Measurements from ENCODE around the gene KLKB1.

Gene KLKB1

DNA sequence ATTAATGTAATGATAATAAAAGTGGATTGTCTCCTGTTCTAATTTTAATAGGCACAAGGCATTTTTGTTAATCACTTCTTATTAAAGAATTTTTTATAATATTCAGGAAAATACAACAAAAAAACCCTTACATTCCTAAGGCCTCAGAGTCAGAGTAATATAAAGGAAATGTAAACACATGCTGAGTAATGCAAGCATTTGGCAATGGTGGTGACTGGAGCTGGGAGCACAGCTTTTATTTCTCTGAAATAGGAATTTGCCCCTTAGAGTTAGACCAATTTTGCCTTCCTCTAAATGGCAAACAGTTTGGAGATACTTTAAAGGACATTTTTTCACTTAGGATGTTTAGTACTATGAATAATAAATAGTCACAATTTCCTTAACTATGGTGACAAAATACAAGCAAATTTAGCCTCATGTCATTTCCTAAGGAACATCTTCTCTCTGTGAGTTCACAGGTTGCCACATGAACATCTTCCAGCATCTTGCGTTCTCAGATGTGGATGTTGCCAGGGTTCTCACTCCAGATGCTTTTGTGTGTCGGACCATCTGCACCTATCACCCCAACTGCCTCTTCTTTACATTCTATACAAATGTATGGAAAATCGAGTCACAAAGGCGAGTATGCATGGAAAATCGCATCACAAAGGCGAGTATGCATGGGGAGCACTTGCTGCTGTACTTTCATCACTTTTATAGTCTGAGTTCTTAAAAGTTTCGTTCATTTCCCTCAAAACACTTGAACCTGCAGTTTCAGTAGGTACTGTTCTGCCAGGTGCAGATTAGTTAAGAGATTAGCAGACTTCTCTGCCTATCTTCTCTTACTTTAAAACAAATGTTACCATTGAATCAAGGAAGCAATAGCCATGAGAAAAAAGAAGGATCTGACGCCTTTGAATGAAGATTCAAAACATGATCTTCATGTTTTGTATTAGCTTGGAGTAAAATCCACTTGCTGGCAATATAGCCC, 22.8 kb downstream of the KLKB1 start:
- WGBS (ENCODE audit: insufficient coverage) = 68% methylated on average over 6 of the region's 8 CpGs
- Histone ChIP-seq H3K4me1 (ENCODE audit: control extremely low read depth in 1 of 4, control insufficient read depth in 4 of 4, insufficient read depth in 4 of 4, low read length in 3 of 4) (no peaks in the 10 kb centered on the region), H3K27ac (ENCODE audit: insufficient read depth in 1 of 2, low read depth in 1 of 2, low read length in 2 of 2, poor library complexity in 1 of 2, severe bottlenecking in 2 of 2) (no peak overlapping the region), H3K36me3 (ENCODE audit: control insufficient read depth in 4 of 4, insufficient read depth in 4 of 4, low read length in 3 of 4) (no peaks in the 10 kb centered on the region), H3K4me3 (ENCODE audit: control insufficient read depth in 1 of 7, extremely low read depth in 1 of 7, insufficient read depth in 4 of 7, low read depth in 2 of 7, low read length in 6 of 7) (no peak overlapping the region), H3K27me3 (replicated peaks in 2 of 5; ENCODE audit: control insufficient read depth in 4 of 5, insufficient read depth in 5 of 5, low read length in 4 of 5) (peaks cover 0 to 4% (median 0%) of the 10 kb centered on the region in 5 experiments), H3K9me3 (ENCODE audit: control extremely low read depth in 1 of 5, control insufficient read depth in 4 of 5, insufficient read depth in 2 of 5, low read depth in 1 of 5, low read length in 4 of 5) (no peaks in the 10 kb centered on the region)
- ChIA-PET POLR2A (interaction anchor here (0.6 kb wide), 1 partner anchor 253 kb away, joined by 3 read pairs; no protein-coding TSS in a partner anchor), CTCF (no interaction called here)
- DNase-seq = no peak

- no peak for DNase-seq
- ChIA-PET CTCF (no interaction called here), POLR2A (no interaction called here)
- H3K4me1 ChIP-seq (ENCODE audit: control extremely low read depth in 1 of 4, control insufficient read depth in 4 of 4, insufficient read depth in 4 of 4, low read length in 3 of 4) = no peaks in the 10 kb centered on the region
- H3K27ac ChIP-seq (ENCODE audit: insufficient read depth in 1 of 2, low read depth in 1 of 2, low read length in 2 of 2, poor library complexity in 1 of 2, severe bottlenecking in 2 of 2) = no peak overlapping the region
- peaks cover 0 to 4% (median 0%) of the 10 kb centered on the region in 5 experiments for H3K27me3 ChIP-seq (replicated peaks in 2 of 5; ENCODE audit: control insufficient read depth in 4 of 5, insufficient read depth in 5 of 5, low read length in 4 of 5)
- no peak overlapping the region for H3K4me3 ChIP-seq (ENCODE audit: control insufficient read depth in 1 of 7, extremely low read depth in 1 of 7, insufficient read depth in 4 of 7, low read depth in 2 of 7, low read length in 6 of 7)
- no peaks in the 10 kb centered on the region for H3K36me3 ChIP-seq (ENCODE audit: control insufficient read depth in 4 of 4, insufficient read depth in 4 of 4, low read length in 3 of 4)
- H3K9me3 ChIP-seq (ENCODE audit: control extremely low read depth in 1 of 5, control insufficient read depth in 4 of 5, insufficient read depth in 2 of 5, low read depth in 1 of 5, low read length in 4 of 5) = no peaks in the 10 kb centered on the region
- 83% methylated on average over 1 of the region's 2 CpGs for WGBS (ENCODE audit: insufficient coverage)
Measured at GRCh38 chr4:186250760-186251159, 23.5 kb downstream of the KLKB1 start.

DNA sequence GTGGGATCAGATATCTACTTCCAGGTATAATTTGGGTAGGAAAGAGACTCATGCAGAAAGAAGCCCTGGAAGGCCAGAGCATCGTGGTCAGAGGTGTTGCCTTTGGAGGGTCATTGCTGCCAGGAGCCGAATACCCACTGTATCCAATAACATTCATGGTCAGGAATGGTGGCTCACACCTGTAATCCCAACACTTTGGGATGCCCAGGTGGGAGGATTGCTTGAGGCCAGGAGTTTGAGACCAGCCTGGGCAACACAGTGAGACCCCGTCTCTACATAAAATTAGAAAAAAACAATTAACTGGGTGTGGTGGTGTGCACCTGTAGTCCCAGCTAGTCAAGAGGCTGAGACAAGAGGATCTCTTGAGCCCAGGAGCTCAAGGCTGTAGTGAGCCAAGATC, 27.8 kb downstream of the KLKB1 start:
- CTCF ChIA-PET = no interaction called here
- no peaks in the 10 kb centered on the region for H3K4me1 ChIP-seq (ENCODE audit: control extremely low read depth in 1 of 4, control insufficient read depth in 4 of 4, insufficient read depth in 4 of 4, low read length in 3 of 4)
- WGBS (ENCODE audit: insufficient coverage) = 100% methylated on average over 2 of the region's 3 CpGs

GRCh38 chr4:186258216-186258811, 31.0 kb downstream of the KLKB1 start:
- H3K27ac ChIP-seq (ENCODE audit: insufficient read depth in 1 of 2, low read depth in 1 of 2, low read length in 2 of 2, poor library complexity in 1 of 2, severe bottlenecking in 2 of 2) = no peak overlapping the region
- WGBS (ENCODE audit: insufficient coverage) = 94% methylated on average over 12 of the region's 12 CpGs
- H3K36me3 ChIP-seq (ENCODE audit: control insufficient read depth in 4 of 4, insufficient read depth in 4 of 4, low read length in 3 of 4) = no peaks in the 10 kb centered on the region
- CTCF ChIA-PET = no interaction called here
- no peaks in the 10 kb centered on the region for H3K9me3 ChIP-seq (ENCODE audit: control extremely low read depth in 1 of 5, control insufficient read depth in 4 of 5, insufficient read depth in 2 of 5, low read depth in 1 of 5, low read length in 4 of 5)
- DNase-seq = no peak
- no peaks in the 10 kb centered on the region for H3K27me3 ChIP-seq (replicated peaks in 2 of 5; ENCODE audit: control insufficient read depth in 4 of 5, insufficient read depth in 5 of 5, low read length in 4 of 5)
- POLR2A ChIA-PET = no interaction called here
- no peaks in the 10 kb centered on the region for H3K4me1 ChIP-seq (ENCODE audit: control extremely low read depth in 1 of 4, control insufficient read depth in 4 of 4, insufficient read depth in 4 of 4, low read length in 3 of 4)
- no peak overlapping the region for H3K4me3 ChIP-seq (ENCODE audit: control insufficient read depth in 1 of 7, extremely low read depth in 1 of 7, insufficient read depth in 4 of 7, low read depth in 2 of 7, low read length in 6 of 7)

More for the DNA sequence above, 27.8 kb downstream of the KLKB1 start:
- no peak for DNase-seq
- Histone ChIP-seq H3K27ac (ENCODE audit: insufficient read depth in 1 of 2, low read depth in 1 of 2, low read length in 2 of 2, poor library complexity in 1 of 2, severe bottlenecking in 2 of 2) (no peak overlapping the region), H3K9me3 (ENCODE audit: control extremely low read depth in 1 of 5, control insufficient read depth in 4 of 5, insufficient read depth in 2 of 5, low read depth in 1 of 5, low read length in 4 of 5) (no peaks in the 10 kb centered on the region), H3K4me3 (ENCODE audit: control insufficient read depth in 1 of 7, extremely low read depth in 1 of 7, insufficient read depth in 4 of 7, low read depth in 2 of 7, low read length in 6 of 7) (no peak overlapping the region), H3K36me3 (ENCODE audit: control insufficient read depth in 4 of 4, insufficient read depth in 4 of 4, low read length in 3 of 4) (no peaks in the 10 kb centered on the region), H3K27me3 (replicated peaks in 2 of 5; ENCODE audit: control insufficient read depth in 4 of 5, insufficient read depth in 5 of 5, low read length in 4 of 5) (peaks cover 0 to 2% (median 0%) of the 10 kb centered on the region in 5 experiments)
- POLR2A ChIA-PET = no interaction called here

- H3K27ac ChIP-seq (ENCODE audit: insufficient read depth in 1 of 2, low read depth in 1 of 2, low read length in 2 of 2, poor library complexity in 1 of 2, severe bottlenecking in 2 of 2) = no peak overlapping the region
- ChIA-PET CTCF (no interaction called here), POLR2A (no interaction called here)
- H3K9me3 ChIP-seq (ENCODE audit: control extremely low read depth in 1 of 5, control insufficient read depth in 4 of 5, insufficient read depth in 2 of 5, low read depth in 1 of 5, low read length in 4 of 5) = no peaks in the 10 kb centered on the region
- H3K27me3 ChIP-seq (replicated peaks in 2 of 5; ENCODE audit: control insufficient read depth in 4 of 5, insufficient read depth in 5 of 5, low read length in 4 of 5) = peaks cover 0 to 4% (median 0%) of the 10 kb centered on the region in 5 experiments
- no peaks in the 10 kb centered on the region for H3K36me3 ChIP-seq (ENCODE audit: control insufficient read depth in 4 of 4, insufficient read depth in 4 of 4, low read length in 3 of 4)
- no peak for DNase-seq
- 96% methylated on average over 6 of the region's 6 CpGs for WGBS (ENCODE audit: insufficient coverage)
- H3K4me3 ChIP-seq (ENCODE audit: control insufficient read depth in 1 of 7, extremely low read depth in 1 of 7, insufficient read depth in 4 of 7, low read depth in 2 of 7, low read length in 6 of 7) = no peak overlapping the region
- H3K4me1 ChIP-seq (ENCODE audit: control extremely low read depth in 1 of 4, control insufficient read depth in 4 of 4, insufficient read depth in 4 of 4, low read length in 3 of 4) = no peaks in the 10 kb centered on the region
Measured at GRCh38 chr4:186260117-186260503, 32.8 kb downstream of the KLKB1 start.

DNA sequence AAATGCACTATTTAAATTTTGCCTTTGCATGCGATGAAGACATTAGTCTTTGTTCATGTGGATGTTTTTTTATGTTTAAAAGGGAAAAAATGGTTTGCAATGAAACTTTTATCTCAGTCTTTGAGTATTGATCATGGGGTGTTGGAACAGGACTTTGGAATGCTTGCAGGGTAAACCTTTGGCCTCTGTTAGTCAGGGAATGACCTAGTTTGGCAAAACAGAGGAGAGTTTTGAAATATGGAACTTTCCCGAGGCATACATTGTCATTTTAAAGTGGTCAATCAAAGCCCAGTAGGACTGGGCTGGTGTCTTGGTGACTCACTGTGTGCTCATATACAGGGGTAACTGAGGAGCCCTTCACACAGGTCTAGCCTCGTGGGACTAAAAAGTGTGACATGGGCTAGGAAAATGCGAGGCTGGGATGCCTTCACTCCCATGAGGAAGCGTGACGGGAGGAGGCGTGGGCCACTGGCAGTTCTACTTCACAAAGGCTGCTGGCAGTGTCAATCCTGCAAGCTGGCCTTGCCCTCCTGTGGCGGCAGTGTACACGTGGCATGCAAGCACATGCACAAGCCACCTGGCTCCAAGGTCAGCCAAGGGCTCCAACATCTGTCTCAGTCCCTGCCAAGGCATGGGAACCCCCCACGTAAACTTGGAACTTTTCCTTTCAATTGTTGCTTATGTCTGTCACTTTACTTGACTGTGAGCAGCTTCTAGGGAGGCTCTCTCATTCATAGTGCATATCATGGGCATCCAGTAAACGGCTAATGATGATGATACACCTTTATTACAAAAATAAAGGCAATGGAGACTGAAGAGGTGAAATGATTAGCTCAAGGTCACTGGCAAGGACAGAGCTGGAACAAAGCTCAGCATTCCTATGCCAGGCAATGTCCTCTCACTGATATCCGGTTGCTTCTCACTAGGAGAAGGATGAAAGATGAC, 33.5 kb downstream of the KLKB1 start:
- H3K4me3 ChIP-seq (ENCODE audit: control insufficient read depth in 1 of 7, extremely low read depth in 1 of 7, insufficient read depth in 4 of 7, low read depth in 2 of 7, low read length in 6 of 7) = no peak overlapping the region
- H3K27me3 ChIP-seq (replicated peaks in 2 of 5; ENCODE audit: control insufficient read depth in 4 of 5, insufficient read depth in 5 of 5, low read length in 4 of 5) = peaks cover 0 to 7% (median 0%) of the 10 kb centered on the region in 5 experiments
- DNase-seq = no peak
- no peaks in the 10 kb centered on the region for H3K4me1 ChIP-seq (ENCODE audit: control extremely low read depth in 1 of 4, control insufficient read depth in 4 of 4, insufficient read depth in 4 of 4, low read length in 3 of 4)
- 96% methylated on average over 9 of the region's 12 CpGs for WGBS (ENCODE audit: insufficient coverage)
- no peaks in the 10 kb centered on the region for H3K36me3 ChIP-seq (ENCODE audit: control insufficient read depth in 4 of 4, insufficient read depth in 4 of 4, low read length in 3 of 4)
- ChIA-PET POLR2A (no interaction called here), CTCF (no interaction called here)
- H3K9me3 ChIP-seq (ENCODE audit: control extremely low read depth in 1 of 5, control insufficient read depth in 4 of 5, insufficient read depth in 2 of 5, low read depth in 1 of 5, low read length in 4 of 5) = no peaks in the 10 kb centered on the region
- no peak overlapping the region for H3K27ac ChIP-seq (ENCODE audit: insufficient read depth in 1 of 2, low read depth in 1 of 2, low read length in 2 of 2, poor library complexity in 1 of 2, severe bottlenecking in 2 of 2)
